ENCODE data around the gene TSPOAP1. TPM values are rescaled to one million over a fixed set of nuclear protein-coding genes. Genes with fewer than 3 reads are reported as not detected.
A peak's percentile ranks its signal among the peaks of the same experiment; 100 is the strongest.

Gene TSPOAP1
- total and polyA plus RNA-seq, 4 donors: 22.6 to 123 (median 69.7) TPM

DNA sequence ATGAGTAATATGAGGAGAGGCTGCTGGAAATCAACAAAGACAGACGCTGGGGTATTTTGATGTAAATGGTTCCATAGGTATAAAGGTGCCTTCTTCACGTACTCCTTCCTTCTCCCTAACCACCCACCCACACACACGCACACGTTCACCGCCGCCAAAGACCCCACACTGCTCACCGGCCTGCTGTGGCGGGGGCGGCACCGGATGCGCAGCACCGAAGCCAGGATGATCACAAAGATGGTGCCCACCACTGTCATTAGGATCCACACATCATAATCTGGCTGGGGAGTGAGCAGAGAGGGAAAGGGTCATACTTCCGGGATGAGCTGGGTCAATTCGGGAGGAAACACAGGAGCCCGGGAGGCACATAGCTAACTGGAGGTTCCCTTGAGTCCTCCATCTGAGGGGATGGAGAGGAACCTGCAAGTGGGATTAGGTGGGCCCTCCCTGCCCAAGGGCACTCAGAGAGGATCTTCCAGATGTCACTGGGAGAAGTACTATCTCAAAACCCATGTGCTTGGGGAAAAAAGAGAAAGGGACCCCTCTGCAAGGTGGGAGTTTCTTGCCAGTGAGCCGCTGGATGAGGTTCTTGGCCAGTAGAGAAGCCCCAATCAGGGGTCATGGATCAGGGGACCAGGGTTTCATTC is 33.9 kb upstream of the TSPOAP1 start:
- DNase-seq (ENCODE audit: low read depth in 4 of 6, low spot score in 6 of 6): no peak
- WGBS (ENCODE audit: insufficient coverage): 100% methylated on average over 9 of the region's 16 CpGs
- H3K4me1 ChIP-seq (ENCODE audit: control insufficient read depth, insufficient read depth, low read length): no peaks in the 10 kb centered on the region
- H3K27ac ChIP-seq (ENCODE audit: low read depth, low read length): no peak overlapping the region
- no peak overlapping the region for H3K4me3 ChIP-seq (ENCODE audit: low read depth, low read length)
- H3K27me3 ChIP-seq (ENCODE audit: control insufficient read depth, insufficient read depth, low read length): no peaks in the 10 kb centered on the region
- H3K36me3 ChIP-seq (ENCODE audit: control insufficient read depth, insufficient read depth, low read length): peaks cover 8% of the 10 kb centered on the region
- H3K9me3 ChIP-seq (ENCODE audit: control insufficient read depth, insufficient read depth, low read length): no peaks in the 10 kb centered on the region

DNA sequence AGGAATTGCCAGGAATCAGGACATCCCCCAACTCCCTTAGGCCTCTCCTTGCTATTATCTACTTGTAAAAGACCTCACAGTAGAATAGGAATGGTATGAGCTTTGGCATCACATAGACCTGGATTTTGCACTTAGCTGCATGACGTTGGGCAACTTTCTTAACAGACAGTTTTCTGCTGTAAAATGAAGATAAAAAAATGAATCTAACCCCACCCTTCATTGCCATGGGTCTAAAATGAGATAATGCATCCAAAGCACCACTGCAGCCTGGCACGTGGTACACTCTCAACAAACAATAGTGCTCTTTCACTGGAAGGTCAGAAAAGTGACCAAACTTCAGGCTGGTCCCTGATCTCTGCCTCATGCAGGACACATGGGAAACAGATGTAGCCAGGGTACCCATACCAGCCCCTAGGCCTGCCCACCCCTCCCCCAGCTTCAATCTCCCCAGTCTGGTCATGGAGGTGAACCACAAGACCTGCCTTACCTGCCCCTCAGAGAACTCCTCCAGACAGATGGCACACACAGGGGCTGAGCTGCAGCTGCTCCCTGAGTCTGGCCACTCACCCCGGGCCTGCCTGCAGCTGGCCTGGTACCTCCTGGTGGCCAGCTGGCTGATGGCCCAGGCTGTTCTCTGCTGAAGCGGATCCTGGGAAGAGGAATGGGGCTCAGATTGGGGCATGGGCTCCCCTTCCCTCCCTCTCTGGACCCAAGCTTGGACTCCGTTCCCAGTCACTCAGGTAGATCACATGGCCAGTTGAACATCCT is 31.9 kb upstream of the TSPOAP1 start:
- DNase-seq (ENCODE audit: low read depth in 4 of 6, low spot score in 6 of 6): no peak
- H3K27me3 ChIP-seq (ENCODE audit: control insufficient read depth, insufficient read depth, low read length): no peaks in the 10 kb centered on the region
- no peaks in the 10 kb centered on the region for H3K9me3 ChIP-seq (ENCODE audit: control insufficient read depth, insufficient read depth, low read length)
- WGBS (ENCODE audit: insufficient coverage): 57% methylated on average over 4 of the region's 5 CpGs
- no peaks in the 10 kb centered on the region for H3K4me1 ChIP-seq (ENCODE audit: control insufficient read depth, insufficient read depth, low read length)
- H3K4me3 ChIP-seq (ENCODE audit: low read depth, low read length): no peak overlapping the region
- H3K27ac ChIP-seq (ENCODE audit: low read depth, low read length): no peak overlapping the region
- peaks cover 10% of the 10 kb centered on the region for H3K36me3 ChIP-seq (ENCODE audit: control insufficient read depth, insufficient read depth, low read length)

- WGBS (ENCODE audit: insufficient coverage): 89% methylated on average over 15 of the region's 16 CpGs
- Histone ChIP-seq H3K27ac (ENCODE audit: low read depth, low read length) (no peak overlapping the region), H3K4me3 (ENCODE audit: low read depth, low read length) (no peak overlapping the region), H3K27me3 (ENCODE audit: control insufficient read depth, insufficient read depth, low read length) (no peaks in the 10 kb centered on the region), H3K9me3 (ENCODE audit: control insufficient read depth, insufficient read depth, low read length) (no peaks in the 10 kb centered on the region), H3K4me1 (ENCODE audit: control insufficient read depth, insufficient read depth, low read length) (no peaks in the 10 kb centered on the region), H3K36me3 (ENCODE audit: control insufficient read depth, insufficient read depth, low read length) (peaks cover 10% of the 10 kb centered on the region)
- no peak for DNase-seq (ENCODE audit: low read depth in 4 of 6, low spot score in 6 of 6)
Observed at GRCh38 chr17:58358408-58359172, 30.0 kb upstream of the TSPOAP1 start.

- Histone ChIP-seq H3K27ac (ENCODE audit: low read depth, low read length) (no peak overlapping the region), H3K4me1 (ENCODE audit: control insufficient read depth, insufficient read depth, low read length) (peaks cover 5% of the 10 kb centered on the region), H3K27me3 (ENCODE audit: control insufficient read depth, insufficient read depth, low read length) (no peaks in the 10 kb centered on the region), H3K36me3 (ENCODE audit: control insufficient read depth, insufficient read depth, low read length) (peaks cover 10% of the 10 kb centered on the region), H3K9me3 (ENCODE audit: control insufficient read depth, insufficient read depth, low read length) (no peaks in the 10 kb centered on the region), H3K4me3 (ENCODE audit: low read depth, low read length) (no peak overlapping the region)
- no peak for DNase-seq (ENCODE audit: low read depth in 4 of 6, low spot score in 6 of 6)
- 91% methylated on average over 20 of the region's 22 CpGs for WGBS (ENCODE audit: insufficient coverage)
Observed at GRCh38 chr17:58357312-58358297, 29.0 kb upstream of the TSPOAP1 start.

DNA sequence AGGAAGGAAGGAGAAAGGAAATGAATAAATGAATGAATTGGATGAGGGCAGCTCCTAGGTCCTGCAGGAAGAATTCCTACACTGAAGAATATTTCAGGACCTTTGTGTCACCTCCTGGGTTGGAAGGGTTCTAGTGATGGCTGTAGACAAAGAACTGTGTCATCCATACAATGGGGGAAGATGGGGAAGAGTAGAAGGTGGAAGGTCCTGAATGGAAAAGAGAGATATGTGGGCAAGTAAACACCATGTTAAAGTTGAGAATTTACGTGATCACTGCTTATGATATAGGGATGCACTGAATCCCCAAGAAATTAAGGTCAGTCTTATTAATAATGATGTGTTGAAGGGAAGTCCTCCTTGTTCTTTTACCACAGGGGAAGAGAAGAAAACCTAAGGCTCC is 27.6 kb upstream of the TSPOAP1 start:
- 100% methylated on average over 1 of the region's 1 CpG for WGBS (ENCODE audit: insufficient coverage)
- DNase-seq (ENCODE audit: low read depth in 4 of 6, low spot score in 6 of 6): no peak

DNA sequence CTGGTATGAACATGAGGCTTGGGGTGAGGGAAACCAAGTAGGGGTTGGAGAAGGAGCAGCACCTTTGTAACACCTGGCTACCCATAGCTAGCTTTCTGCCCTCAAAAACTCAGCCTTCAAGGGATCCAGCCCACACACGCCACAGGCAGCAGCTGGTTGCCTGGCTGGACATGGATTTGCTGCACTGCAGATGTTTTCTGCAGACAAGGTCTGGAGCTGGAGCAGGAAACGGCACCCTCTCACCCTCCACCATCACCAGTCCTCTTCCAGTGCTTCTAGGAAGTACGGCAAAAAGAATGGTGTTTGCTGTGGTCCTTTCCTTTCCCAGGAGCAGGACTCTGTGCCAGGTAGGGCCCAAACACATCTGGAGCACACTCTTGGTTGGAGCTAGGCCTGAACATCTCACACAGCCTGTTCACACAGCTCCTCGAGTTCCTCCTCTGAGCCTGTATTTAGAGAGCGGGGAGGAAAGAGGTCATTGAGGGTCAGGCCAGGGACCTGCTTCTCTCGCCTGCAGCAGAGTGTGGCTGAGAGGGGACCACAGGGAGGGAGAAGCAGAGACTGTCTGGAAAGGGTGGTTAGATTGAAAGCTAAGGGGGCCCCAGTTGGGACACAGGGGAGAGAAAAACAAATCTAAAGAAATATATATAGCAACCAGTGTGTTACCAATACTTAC is 26.1 kb upstream of the TSPOAP1 start:
- no peaks in the 10 kb centered on the region for H3K9me3 ChIP-seq (ENCODE audit: control insufficient read depth, insufficient read depth, low read length)
- no peak overlapping the region for H3K4me3 ChIP-seq (ENCODE audit: low read depth, low read length)
- H3K4me1 ChIP-seq (ENCODE audit: control insufficient read depth, insufficient read depth, low read length): peaks cover 9% of the 10 kb centered on the region
- peaks cover 18% of the 10 kb centered on the region for H3K36me3 ChIP-seq (ENCODE audit: control insufficient read depth, insufficient read depth, low read length)
- H3K27ac ChIP-seq (ENCODE audit: low read depth, low read length): no peak overlapping the region
- no peaks in the 10 kb centered on the region for H3K27me3 ChIP-seq (ENCODE audit: control insufficient read depth, insufficient read depth, low read length)
- DNase-seq (ENCODE audit: low read depth in 4 of 6, low spot score in 6 of 6): no peak
- WGBS (ENCODE audit: insufficient coverage): 74% methylated on average over 4 of the region's 6 CpGs

More for the DNA sequence above, 27.6 kb upstream of the TSPOAP1 start:
- Histone ChIP-seq H3K36me3 (ENCODE audit: control insufficient read depth, insufficient read depth, low read length) (peaks cover 10% of the 10 kb centered on the region), H3K4me3 (ENCODE audit: low read depth, low read length) (no peak overlapping the region), H3K9me3 (ENCODE audit: control insufficient read depth, insufficient read depth, low read length) (no peaks in the 10 kb centered on the region), H3K4me1 (ENCODE audit: control insufficient read depth, insufficient read depth, low read length) (peaks cover 5% of the 10 kb centered on the region), H3K27ac (ENCODE audit: low read depth, low read length) (no peak overlapping the region), H3K27me3 (ENCODE audit: control insufficient read depth, insufficient read depth, low read length) (no peaks in the 10 kb centered on the region)

- peaks cover 9% of the 10 kb centered on the region for H3K4me1 ChIP-seq (ENCODE audit: control insufficient read depth, insufficient read depth, low read length)
- H3K27me3 ChIP-seq (ENCODE audit: control insufficient read depth, insufficient read depth, low read length): no peaks in the 10 kb centered on the region
- H3K27ac ChIP-seq (ENCODE audit: low read depth, low read length): peak overlapping the region; percentile 84
- WGBS (ENCODE audit: insufficient coverage): no CpG with 5 or more reads among the region's 4 CpGs
- H3K4me3 ChIP-seq (ENCODE audit: low read depth, low read length): peak overlapping the region; percentile 93
- peaks cover 18% of the 10 kb centered on the region for H3K36me3 ChIP-seq (ENCODE audit: control insufficient read depth, insufficient read depth, low read length)
- DNase-seq (ENCODE audit: low read depth in 4 of 6, low spot score in 6 of 6): no peak
- no peaks in the 10 kb centered on the region for H3K9me3 ChIP-seq (ENCODE audit: control insufficient read depth, insufficient read depth, low read length)
Observed at GRCh38 chr17:58353389-58353825, 24.8 kb upstream of the TSPOAP1 start.

DNA sequence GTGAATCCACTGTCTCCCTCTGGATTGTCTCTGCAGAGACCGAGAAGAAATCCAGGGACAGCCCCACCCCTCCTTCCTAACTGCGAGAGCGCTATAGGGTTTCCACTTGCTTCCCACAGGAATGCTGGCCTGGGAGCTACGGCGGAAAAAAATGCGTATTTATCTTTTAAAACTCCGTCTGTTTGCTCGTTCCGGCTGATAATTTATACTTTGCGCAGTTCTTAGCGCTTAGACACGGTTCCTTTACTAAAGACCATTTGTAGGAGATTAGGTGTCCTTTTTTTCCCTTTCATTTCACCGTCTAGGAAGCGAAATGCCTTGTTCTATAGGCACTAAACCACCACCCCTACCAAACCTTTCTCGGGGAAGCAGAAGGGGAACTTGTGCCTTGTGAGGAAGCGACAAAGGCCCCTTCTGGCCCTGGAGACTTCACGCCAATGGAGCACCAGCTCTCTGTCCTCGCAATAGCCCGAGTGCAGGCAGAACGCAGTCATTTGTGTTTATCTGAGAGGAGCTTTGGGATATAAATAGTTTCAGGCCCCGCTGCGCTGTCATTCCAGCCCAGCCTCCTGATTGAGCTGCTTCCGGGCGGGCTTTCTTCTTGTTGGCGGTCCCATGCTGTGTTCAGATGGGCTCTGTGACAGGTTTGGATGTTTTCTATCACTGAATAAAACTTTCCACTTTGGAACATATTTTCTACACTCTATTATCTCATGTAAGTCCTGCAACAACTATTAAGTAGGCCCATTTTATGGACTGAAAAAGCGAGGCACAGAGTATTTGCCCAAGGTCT is 24.2 kb upstream of the TSPOAP1 start:
- Histone ChIP-seq H3K9me3 (ENCODE audit: control insufficient read depth, insufficient read depth, low read length) (no peaks in the 10 kb centered on the region), H3K27me3 (ENCODE audit: control insufficient read depth, insufficient read depth, low read length) (no peaks in the 10 kb centered on the region), H3K36me3 (ENCODE audit: control insufficient read depth, insufficient read depth, low read length) (peaks cover 19% of the 10 kb centered on the region), H3K4me1 (ENCODE audit: control insufficient read depth, insufficient read depth, low read length) (peaks cover 9% of the 10 kb centered on the region), H3K4me3 (ENCODE audit: low read depth, low read length) (peak overlapping the region; percentile 93), H3K27ac (ENCODE audit: low read depth, low read length) (peak overlapping the region; percentile 84)
- peak in 3 of 6 donors; percentile 9 to 63 (median 55) for DNase-seq (ENCODE audit: low read depth in 4 of 6, low spot score in 6 of 6)
- WGBS (ENCODE audit: insufficient coverage): 0% methylated on average over 14 of the region's 26 CpGs

All from spinal cord (tissue), 10 donors.